SK-N-SH (cell line): Measurements from ENCODE around the gene USP14.

Experiments
- CHD2 ChIP-seq: fragments of 150-350 bp; IDR thresholded peaks from 2 replicates; pipeline ENCODE4 v1.6.1; 2018; ENCODE audit warnings: low read length; ENCODE audit not compliant: partially characterized antibody
- CTCF ChIP-seq: fragments of 200-600 bp; sonication (generic); IDR thresholded peaks from 2 replicates; pipeline ENCODE4 v1.6.1; 2017; ENCODE audit warnings: antibody characterized with exemption, mild to moderate bottlenecking, moderate library complexity
- ELF1 ChIP-seq: IDR thresholded peaks from 2 replicates; pipeline ENCODE4 v1.4.0; 2012
- EZH2phosphoT487 ChIP-seq: fragments of 200-600 bp; sonication (generic); IDR thresholded peaks from 2 replicates; pipeline ENCODE4 v1.6.1; 2017; ENCODE audit warnings: low read depth, mixed run types, mild to moderate bottlenecking, antibody characterized with exemption, moderate library complexity, borderline replicate concordance
- FOSL2 ChIP-seq: IDR thresholded peaks from 2 replicates; pipeline ENCODE4 v1.4.0; 2012; ENCODE audit warnings: low read depth, mild to moderate bottlenecking, moderate library complexity, borderline replicate concordance
- FOXM1 ChIP-seq: IDR thresholded peaks from 2 replicates; pipeline ENCODE4 v1.4.0; 2012; ENCODE audit warnings: low read depth, mild to moderate bottlenecking
- JUND ChIP-seq: IDR thresholded peaks from 2 replicates; pipeline ENCODE4 v1.4.0; 2012
- NFIC ChIP-seq: IDR thresholded peaks from 2 replicates; pipeline ENCODE4 v1.4.0; 2012; ENCODE audit warnings: borderline replicate concordance
- POLR2AphosphoS5 ChIP-seq: IDR thresholded peaks from 2 replicates; pipeline ENCODE4 v1.6.1; 2012; ENCODE audit warnings: low read depth, low read length
- RAD21 ChIP-seq: IDR thresholded peaks from 2 replicates; pipeline ENCODE4 v1.6.1; 2012; ENCODE audit warnings: mild to moderate bottlenecking, low read length
- RCOR1 ChIP-seq: fragments of 150-350 bp; IDR thresholded peaks from 2 replicates; pipeline ENCODE4 v1.6.1; 2017; ENCODE audit warnings: antibody characterized with exemption, low read length
- REST ChIP-seq: IDR thresholded peaks from 2 replicates; pipeline ENCODE4 v1.6.1; 2012; ENCODE audit warnings: mild to moderate bottlenecking, low read depth, low read length, moderate library complexity
- SMC3 ChIP-seq: IDR thresholded peaks from 2 replicates; pipeline ENCODE4 v1.6.1; 2012; ENCODE audit warnings: low read depth, low read length, improper control_type of control experiment
- TF ChIP-seq, protein P1 (sequence below): IDR thresholded peaks from 2 replicates; pipeline ENCODE4; 2012

DNA sequence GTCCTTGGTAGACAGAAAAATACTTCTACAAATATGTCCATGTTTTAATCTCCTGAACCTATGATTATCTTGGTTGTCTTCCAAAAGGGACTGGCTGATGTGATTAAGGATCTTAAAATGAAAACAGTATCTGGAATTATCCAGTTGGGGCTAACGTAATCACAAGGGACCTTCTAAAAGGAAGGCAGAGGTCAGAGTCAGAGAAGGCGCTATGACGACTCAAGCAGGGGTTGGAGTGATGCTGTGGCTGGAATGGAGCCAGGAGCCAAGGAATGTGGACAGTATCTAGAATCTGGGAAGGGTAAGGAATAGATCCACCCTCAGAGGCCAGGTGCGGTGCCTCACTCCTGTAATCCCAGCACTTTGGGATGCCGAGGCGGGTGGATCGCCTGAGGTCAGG lies 4.2 kb upstream of the USP14 start:
- TF ChIP-seq EZH2phosphoT487: no peak
- no peak for TF ChIP-seq RCOR1
- TF ChIP-seq CTCF: no peak
- no peak for TF ChIP-seq SMC3
- TF ChIP-seq ELF1: no peak
- TF ChIP-seq CHD2: no peak
- TF ChIP-seq RAD21: no peak
- no peak for TF ChIP-seq REST
- TF ChIP-seq, protein P1, sequence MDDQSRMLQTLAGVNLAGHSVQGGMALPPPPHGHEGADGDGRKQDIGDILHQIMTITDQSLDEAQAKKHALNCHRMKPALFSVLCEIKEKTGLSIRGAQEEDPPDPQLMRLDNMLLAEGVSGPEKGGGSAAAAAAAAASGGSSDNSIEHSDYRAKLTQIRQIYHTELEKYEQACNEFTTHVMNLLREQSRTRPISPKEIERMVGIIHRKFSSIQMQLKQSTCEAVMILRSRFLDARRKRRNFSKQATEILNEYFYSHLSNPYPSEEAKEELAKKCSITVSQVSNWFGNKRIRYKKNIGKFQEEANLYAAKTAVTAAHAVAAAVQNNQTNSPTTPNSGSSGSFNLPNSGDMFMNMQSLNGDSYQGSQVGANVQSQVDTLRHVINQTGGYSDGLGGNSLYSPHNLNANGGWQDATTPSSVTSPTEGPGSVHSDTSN: no peak
- TF ChIP-seq NFIC: no peak
- TF ChIP-seq JUND: no peak
- TF ChIP-seq FOSL2: no peak
- TF ChIP-seq POLR2AphosphoS5: no peak
- TF ChIP-seq FOXM1: no peak
